NCI-H2171 treated with DMSO at 0.1 percent for 48 hours (cell line): ENCODE measurements around the gene ADGRG7.
"Not testable (repeated sequence)": the region's sequence is repeated elsewhere in the genome, so short reads cannot be mapped to it uniquely, and the experiment has no call there.

Experiments used
- DNase-seq: peaks from one replicate; lab custom pipeline; 2025; lab: John Stamatoyannopoulos, UW

Gene ADGRG7

DNA sequence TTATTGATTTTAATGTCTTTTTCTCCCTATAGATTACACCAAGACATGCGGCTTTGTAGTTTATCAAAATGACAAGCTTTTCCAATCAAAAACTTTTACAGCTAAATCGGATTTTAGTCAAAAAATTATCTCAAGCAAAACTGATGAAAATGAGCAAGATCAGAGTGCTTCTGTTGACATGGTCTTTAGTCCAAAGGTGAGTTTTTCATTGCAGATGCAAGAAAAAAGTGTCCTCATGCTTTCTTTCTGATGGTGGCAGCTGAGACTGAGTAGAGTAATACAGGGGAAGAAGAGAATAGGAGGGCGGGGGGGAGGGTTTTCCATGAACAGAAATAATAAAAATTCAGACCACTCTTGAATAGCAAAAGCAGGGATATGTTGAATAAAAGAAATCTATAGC lies 36.5 kb downstream of the ADGRG7 start:
- DNase-seq: no peak

DNA sequence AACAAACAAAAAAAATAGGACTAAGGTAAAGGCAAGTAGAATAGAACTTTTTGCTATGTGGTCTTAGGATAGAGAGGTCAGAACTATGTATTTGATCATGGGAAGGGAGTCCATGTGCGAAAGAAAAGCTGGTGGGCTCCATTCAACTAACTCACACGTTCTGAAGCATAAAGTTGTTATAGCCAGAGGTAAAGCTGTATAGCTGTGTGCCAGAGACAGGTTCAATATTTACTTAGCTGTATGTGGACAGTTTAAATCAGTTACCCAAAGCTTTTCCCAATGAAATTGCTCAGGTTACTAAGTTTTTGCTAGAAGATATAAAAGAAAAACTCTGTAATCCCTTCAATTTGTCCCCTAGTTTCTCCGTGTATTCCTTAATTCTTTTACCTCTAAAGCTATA lies 37.8 kb downstream of the ADGRG7 start:
- no peak for DNase-seq

DNA sequence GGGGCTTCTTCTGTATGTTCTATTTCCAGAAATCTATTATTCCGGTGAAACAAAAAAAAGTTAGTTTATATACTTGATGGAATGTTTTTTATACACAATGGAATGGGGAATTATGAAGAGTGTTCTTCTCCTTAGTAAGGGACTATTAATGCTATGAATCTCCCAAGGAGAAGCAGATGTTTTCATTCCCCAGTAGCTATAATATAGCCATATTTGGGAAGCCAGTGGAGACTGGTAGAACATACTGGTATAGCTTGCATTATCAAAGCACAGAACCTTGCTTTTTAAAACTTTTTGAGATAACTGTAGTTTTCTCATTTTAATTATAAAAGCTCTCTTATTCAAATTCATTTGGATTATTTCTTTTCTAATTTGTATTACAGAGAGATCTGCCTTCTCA lies 38.3 kb downstream of the ADGRG7 start:
- DNase-seq: no peak

DNA sequence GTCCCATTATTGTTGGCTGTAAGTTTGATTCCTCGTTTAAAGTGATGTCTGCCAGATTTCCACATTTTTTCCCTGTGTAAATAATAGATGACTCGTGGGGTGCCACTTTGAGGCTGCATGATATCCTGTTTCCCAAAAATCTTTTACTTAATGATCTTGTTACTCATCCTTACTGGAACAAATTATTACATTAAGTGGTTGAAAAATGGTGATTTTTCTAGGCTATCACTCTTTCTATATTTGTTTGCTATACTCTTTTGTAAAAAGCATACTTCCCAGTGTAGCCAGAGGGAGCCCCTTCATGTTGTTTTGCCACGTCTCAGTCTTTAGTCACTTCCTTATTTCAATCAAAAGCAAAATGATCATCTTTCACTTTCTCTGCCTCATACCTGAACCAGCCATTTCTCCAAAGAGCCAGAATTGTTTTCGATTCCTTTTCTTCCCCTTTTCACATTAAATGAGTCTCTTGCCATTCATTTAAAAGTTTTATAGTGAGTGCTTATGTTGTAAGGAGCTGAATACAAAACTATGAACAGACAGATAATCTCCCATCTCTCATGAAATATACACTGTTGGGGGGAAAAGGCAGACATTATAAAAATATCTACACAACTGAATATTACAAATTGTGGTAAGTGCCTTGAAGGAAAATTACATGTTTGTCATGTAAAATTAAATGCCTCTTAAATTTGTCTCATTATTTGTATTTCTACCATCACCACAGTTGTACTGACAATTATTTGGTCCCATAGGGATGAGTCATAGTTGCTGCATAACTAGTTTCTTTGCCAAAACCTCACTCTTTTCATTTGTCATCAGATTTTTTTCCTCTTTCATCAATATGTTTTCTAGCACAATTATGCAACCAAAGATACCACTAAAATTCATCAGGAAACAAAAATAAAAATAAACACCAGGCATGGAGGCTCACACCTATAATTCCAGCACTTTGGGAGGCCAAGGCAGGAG lies 41.5 kb downstream of the ADGRG7 start:
- no peak for DNase-seq

DNA sequence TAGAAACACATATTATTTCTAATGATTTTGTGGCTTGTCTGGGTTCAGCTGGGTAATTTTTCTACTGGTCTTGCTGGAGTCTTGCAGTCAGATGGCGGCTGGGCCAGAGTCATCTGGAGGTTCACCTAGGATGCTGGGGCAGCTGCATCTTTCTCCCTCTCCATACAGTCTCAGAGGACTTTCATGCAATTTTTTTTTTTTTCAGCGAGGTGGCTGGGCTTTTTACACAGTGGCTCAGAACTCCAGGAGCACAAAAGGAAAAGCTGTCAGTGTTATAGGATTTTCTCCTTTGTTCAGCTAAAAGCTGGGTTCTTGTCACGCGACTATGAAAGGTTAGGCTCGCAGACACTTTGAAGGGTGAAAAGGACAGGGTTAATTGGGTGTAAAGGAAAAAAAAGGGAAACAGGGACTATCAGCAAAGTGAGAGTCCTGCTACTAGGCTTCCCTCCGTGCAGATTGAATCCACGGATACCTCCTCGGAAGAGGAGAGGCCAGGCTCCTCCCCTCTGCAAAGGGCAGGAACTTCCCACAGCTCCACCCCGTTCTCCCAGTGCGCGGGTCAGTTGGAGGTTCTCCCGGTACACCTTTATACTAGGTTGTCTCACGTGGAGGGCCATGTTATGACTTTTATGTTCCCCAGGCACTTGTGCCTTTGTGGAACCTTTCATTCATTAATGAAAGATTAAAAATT lies 44.3 kb downstream of the ADGRG7 start:
- DNase-seq: no peak

DNA sequence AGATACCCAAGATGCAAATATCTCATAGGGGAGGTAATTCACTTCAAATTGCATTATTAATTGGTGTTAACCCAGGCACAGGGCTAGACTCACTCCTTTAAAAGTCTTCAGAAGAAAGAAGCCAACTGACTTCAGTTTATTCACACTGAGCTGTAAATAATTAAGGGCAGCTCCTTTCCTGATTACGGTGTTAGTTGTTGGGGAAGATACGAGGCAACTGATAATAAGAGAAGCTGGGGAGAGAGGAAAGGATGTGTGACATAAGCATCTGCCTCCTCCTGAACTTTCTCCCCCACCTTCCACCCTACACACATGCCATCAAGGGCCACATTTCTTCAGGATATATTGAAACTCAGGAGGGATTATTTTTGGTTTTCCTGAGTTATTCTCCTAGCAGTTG lies 47.5 kb downstream of the ADGRG7 start:
- DNase-seq: no peak

DNA sequence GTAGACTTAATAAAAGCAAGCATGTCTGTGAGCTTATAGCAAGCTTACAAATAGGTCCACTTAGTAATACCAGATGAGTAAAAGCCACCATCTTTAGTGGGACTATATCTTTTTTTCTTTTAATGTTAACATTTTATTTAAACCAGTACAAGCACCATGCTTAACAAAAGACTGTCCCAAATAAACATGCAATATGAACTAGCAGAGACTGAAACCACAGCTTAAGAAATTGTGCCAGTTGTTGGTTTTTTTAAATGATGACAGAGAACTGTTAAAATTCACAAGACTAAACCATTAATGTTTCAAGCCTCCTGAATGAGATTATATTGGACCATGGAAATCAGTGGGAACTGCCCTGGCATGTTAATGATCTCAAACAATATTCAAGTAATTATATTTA lies 51.9 kb downstream of the ADGRG7 start:
- not testable (repeated sequence) for DNase-seq

DNA sequence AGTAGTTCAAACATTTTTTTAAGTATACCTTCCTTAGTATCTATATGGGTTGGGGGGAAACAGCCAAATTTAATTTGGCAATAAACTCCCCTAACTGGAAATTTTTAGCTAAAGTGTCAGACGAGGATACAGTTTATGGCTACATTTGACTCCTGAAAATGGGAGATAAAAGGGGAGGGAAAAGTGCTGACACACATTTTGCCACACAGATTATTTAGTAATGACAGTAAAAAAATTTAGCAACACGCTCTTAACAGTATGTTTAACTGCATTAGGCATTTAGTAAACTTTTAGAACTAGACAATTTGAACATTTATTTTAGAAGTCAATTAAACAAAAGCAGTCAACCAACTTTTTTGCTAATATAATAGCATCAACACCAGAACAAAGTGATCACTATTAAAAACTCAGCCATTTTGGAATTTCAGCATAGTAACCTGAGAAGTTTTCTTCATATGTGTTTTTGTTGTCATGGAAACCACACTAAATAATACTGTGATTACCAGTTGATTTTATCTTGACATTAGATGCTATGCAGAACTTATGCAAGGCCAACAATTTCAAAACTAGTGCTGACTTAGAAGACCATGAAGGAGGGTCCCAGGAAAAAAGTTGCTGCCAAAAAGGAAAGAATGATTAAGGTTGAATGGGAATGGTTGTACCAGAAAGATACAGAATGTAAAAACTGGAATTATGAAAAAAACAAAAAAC lies 52.9 kb downstream of the ADGRG7 start:
- DNase-seq: no peak

DNA sequence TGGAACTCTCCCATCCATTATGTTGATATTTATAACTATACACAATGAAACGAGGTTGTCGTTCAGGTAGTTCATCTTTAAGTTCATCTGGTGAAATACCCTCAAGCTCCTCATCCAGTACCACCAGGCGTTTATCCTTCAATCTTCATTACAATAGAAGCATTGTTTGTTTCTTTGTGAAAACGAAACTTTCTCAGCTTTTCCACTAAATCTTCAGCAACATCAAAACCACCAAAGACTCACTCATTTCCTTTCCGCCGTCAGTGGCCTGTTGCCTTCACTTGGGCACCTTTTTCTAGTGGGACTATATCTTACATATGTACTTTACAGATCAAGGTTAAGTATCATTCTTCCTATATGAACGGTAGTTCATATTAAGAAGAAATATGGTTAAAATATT lies 55.8 kb downstream of the ADGRG7 start:
- DNase-seq: no peak

DNA sequence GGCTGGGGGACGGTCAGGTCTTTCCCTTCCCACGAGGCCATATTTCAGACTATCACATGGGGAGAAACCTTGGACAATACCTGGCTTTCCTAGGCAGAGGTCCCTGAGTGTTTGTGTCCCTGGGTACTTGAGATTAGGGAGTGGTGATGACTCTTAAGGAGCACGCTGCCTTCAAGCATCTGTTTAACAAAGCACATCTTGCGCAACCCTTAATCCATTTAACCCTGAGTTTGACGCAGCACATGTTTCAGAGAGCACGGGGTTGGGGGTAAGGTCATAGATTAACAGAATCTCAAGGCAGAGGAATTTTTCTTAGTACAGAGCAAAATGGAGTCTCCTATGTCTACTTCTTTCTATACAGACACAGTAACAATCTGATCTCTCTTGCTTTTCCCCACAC lies 57.3 kb downstream of the ADGRG7 start:
- DNase-seq: not testable (repeated sequence)

DNA sequence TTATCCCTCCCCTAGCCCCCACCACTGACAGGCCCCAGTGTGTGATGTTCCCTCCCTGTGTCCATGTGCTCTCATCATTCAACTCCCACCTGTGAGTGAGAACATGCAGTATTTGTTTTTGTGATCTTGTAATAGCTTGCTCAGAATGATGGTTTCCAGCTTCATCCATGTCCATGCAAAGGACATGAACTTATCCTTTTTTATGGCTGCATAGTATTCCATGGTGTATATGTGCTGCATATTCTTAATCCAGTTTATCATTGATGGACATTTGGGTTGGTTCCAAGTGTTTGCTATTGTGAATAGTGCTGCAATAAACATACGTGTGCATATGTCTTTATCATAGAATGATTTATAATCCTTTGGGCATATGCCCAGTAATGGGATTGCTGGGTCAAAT lies 57.9 kb downstream of the ADGRG7 start:
- DNase-seq: not testable (repeated sequence)

DNA sequence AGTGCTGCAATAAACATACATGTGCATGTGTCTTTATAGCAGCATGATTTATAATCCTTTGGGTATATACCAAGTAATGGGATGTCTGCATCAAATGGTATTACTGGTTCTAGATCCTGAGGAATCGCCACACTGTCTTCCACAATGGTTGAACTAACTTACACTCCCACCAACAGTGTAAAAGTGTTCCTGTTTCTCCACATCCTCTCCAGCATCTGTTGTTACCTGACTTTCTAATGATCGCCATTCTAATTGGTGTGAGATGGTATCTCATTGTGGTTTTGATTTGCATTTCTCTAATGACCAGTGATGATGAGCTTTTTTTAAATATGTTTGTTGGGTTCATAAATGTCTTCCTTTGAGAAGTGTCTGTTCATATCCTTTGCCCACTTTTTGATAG lies 61.6 kb downstream of the ADGRG7 start:
- DNase-seq: not testable (repeated sequence)

DNA sequence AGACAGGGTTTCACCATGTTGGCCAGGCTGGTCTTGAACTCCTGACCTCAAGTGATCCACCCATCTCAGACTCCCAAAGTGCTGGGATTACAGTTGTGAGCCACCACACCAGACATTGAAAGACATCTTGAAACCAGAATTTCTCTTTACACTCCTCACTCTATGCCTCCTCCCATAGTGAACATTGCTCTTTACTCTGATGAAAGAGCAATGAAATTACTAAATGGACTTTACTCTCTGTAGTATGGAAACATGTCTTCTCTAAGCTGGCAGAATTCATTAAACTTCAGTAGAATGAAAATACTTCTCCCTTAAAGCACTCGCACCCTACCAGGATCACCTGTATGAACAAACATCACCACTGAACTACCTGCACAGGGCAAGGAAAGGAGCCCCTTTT lies 72.1 kb downstream of the ADGRG7 start:
- no peak for DNase-seq

DNA sequence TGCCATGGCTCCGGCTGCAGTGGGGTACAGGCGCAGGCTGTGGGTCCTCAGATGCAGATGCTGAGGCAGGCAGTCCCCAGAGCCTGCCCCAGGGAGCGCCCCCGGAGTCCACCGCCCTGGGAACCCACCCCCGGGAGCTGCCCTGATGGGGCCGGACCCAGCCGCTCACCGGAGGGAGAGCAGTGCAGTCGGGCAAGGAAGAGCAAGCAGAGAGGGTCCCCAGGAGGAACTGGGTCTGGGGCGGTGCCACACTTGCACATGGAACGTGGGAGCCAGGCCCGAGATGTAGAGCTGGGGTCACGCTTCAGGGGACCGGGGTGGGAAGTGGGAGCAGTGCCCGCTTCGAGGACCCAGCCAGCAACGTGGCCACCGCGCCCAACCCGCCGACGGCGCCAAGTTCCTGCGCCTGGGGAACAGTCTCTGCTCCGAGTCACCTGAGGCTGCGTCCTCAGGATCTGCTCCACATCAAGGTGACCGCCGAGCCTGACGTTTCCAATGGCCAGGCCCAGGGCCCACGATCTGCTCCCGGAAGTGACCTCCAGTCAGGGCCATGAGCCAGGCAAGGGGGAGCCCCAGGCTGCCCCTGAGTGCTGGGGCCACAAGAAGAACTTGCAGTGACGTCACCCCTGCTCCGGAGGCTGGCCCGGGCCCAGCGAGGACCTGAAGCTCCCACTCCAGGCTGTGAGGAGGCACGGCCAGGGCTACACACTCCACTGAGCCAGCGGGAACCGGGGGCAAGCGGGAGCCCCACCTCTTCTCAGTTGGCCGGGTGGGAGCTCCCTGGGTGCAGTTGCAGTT lies 72.9 kb downstream of the ADGRG7 start:
- DNase-seq: no peak

DNA sequence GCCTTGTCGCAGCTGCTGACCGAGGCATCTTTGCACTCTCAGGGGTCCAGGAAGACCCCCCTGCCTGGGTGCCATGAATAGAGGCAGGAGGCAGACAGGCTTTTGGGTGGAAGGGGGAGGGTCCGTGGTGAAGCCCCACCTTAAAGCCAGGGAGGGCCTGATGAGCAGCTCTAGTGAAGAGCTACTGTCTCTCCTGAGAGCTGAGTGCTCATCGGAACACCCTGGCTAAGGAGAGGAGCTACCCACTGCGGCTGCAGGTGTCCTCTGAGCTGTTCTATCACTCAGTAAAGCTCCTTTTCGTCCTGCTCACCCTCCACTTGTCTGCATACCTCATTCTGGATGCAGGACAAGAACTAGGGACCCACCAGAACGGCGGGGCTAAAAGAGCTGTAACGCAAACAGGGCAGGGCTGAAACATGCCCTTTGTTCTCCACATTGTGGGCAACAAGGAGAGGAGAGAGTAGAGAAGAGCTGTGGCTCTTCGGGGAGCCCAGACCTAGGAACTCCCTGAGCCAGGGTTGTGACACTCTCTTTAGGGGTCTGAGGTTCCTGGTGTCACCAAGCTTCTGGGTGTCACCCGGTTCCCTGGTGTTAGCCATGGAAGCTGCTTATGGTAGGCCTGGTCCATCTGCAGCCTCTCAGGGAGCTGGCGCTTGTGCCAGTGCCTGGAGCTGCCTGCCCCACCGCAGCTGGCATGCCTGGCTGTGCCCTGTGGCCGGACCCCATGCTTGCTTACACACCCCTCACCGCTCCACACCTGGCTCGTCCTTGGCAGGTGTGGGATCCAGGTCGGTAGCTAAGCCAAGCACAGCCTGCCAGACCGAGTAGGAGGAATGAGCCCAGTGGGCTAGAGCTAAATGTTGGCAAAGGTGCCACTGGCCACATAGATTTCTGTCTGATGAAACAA lies 73.7 kb downstream of the ADGRG7 start:
- DNase-seq: no peak

DNA sequence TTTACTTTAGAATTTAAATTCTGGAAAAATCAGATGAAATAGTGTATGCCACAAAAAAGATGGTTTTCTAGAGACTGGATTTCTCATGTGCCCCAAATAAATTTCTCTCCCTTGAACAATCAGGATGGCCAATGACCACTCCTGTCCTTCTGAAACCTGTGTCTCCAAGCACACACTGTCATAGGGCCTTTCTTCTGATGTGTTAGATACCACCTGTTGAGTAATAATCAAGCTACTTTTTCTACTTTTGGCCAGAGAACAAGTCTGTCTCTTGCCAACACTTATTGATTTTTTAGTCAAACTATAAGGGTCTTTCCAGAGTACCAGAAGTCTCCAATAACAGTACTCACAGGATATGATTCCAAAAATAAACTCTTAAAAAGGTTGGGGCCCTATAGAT lies 83.8 kb downstream of the ADGRG7 start:
- DNase-seq: no peak

DNA sequence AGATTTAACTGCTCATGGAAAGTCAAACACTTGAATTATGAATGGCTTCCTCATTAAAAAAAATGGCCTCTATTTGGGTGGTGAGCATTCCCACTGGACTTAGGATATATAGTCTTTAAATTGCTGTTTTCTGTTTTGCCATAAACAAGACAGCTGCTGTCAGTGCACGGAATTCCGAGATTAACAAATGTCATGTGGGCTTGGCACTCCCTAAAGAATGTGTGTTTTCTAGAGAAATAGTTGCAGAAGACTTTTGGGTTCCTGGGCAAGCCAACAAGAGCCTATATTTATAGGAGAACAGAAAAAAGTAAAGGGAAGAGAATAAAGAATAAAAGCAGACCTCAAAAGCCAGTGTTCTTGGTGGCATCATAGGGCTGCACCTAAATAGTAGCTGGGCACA lies 86.3 kb downstream of the ADGRG7 start:
- DNase-seq: no peak

DNA sequence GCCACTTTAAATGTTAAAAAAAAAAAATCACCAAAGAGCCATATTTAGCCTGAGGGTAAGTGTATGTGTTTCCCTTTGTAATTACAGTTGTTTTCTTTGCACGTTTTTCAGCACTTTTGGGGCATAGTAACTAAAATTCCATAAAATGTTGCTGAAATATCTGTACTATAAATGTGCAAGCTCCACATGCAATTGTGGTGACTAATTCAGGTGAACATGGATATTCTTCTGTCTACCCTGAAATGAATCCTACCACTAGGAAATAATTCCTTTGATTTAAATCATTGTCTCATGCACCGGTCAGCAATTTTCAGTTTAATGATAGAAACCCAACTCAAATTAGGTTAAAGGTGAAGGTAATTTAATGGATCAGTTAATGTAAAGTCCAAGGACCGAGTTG lies 86.8 kb downstream of the ADGRG7 start:
- no peak for DNase-seq

DNA sequence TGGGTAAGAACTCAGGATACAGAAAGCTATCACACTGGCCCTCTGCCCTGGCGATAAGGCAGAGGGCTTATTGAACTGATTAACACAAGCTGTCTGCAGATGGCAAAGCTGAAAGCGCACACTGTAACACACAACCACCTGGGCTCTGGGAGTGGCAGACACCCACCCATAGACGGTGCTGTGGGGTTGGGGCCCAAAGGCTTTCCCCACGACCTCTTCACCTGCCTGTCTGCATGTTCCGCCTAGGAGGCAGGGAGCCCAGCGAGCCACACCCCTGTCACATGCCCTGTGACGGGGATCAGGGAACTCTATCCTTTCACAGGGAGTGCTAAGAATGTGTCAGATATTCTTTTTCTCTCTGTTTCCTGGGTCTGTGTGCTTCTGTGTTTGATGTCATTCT lies 87.8 kb downstream of the ADGRG7 start:
- no peak for DNase-seq

DNA sequence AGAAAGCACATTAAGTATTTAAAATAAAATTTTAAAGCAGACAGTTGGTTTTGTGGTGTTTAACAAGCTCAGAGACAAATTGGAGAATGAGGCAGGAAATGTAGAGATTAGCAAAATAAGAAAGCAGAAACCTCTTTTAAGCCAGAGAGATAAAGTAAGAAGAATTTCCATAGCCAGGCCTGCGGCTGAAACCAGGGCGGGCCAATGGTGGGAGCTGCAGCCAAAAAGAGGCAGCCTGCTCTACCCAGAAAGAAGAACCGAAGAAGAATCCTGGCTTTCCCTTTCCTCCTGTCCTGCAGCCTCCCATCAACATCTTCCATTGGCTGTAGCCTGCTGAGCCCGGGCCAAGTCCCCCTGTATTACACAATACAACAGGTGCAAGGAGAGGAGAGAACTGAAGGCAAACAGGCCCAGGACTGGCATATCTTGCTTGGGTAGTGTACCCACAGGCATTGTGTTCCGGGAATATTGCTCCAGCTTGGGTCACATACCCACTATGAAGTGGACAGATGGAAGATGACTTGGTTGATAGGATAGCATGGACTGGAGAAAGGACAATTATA lies 88.4 kb downstream of the ADGRG7 start:
- DNase-seq: no peak

DNA sequence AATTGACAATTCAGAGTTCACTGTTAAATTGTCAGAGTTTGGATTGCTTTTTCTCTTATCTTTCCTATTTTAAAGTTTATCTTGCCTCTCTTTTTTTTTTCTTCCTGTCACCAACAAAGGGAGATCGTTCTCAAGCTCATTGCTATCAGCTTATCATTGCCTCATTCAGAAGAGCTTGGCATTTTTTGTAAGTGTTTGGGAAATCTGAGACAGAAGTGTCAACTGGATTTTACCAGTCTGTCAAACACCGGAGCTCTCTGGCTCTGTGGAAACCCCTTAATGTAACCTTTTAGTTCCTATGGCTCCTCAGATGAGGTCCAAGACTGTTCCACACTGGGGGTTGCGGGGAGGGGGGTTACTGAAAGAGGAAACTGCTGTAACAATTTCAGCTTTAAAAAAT lies 89.3 kb downstream of the ADGRG7 start:
- no peak for DNase-seq
